H7 (cell line): ENCODE measurements around the gene OLFML2B. TPM values are rescaled to one million over a fixed set of nuclear protein-coding genes. Genes with fewer than 3 reads are reported as not detected.

Source experiments
- DNase-seq: peaks from one replicate; pipeline ENCODE4 v3.0.0; 2012
- H3K27me3 ChIP-seq: 2 replicates; pipeline ENCODE4 v1.6.0; 2011; ENCODE audit warnings: mild to moderate bottlenecking, low read length; ENCODE audit not compliant: control insufficient read depth, insufficient read depth
- H3K36me3 ChIP-seq: replicated peaks from 2 replicates; pipeline ENCODE4 v1.5.1; 2011; ENCODE audit warnings: low read length; ENCODE audit not compliant: control insufficient read depth, insufficient read depth
- H3K4me3 ChIP-seq: 2 replicates; pipeline ENCODE4 v1.5.1; 2011; ENCODE audit warnings: low read depth, mild to moderate bottlenecking, control low read depth, low read length, moderate library complexity; ENCODE audit not compliant: insufficient read depth
- total RNA-seq: library from RNA; depleted of rRNA; stranded (reverse); fragments of >200 nt; shearing (Covaris generic); gene quantifications from 2 replicates; pipeline ENCODE4 v1.2.3, GENCODE V29; 2014; rRNA removed

The OLFML2B gene
- total RNA-seq, 1 experiment from 2014 or later = 0.45 TPM

DNA sequence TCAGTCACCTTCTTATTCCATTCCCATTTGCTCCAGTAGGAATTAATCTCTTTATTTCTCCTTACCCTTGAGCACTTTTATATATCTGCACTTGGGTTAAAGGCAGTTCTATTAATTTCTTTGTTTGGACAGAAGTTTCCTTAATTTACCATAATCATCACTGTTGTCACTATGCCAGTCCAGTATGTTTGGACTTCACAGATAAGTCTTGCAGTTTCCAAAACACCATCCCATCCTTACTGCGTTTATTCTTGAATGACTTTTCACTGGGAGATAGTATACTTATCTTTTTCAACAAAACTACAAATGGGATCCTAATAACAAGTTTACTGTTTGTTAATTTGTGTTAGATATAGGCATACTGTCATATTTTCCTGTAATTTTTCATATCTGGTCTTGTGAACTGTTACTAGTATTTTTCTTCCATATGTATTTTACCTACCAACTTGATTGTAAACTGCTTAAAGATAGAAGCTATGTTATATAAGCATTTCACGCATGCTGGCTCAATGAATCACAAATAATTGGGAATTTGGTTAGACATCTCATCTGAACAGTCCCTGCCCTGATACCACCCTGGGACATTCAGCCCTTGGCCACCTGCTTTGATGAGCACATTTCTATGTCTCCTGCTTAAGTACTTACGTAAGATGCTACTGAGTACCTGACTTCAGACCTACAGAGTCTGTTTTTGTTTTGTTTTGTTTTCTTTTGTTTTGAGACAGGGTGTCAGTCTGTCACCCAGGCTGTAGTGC, 78.2 kb downstream of the OLFML2B start:
- DNase-seq = no peak

DNA sequence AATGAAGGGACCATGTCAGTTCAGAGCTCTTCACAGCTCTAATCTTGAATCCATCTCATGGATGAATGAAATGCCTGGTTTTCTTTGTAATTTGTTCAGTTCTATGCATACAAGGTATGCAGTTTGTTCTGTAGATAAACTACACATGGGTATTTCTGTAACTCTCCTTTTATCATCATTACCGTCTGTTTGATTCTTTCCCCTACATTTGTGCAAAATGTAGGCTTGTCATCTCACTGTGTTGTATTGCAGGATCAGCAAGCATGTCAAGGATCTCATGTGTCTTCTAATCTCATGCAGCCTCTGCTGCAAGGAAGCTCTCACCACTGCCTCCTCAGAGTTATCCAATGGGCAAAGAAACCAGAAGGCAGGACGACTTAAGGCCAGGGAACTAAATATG, 79.3 kb downstream of the OLFML2B start:
- Histone ChIP-seq H3K27me3 (no peaks in the 10 kb centered on the region), H3K4me3 (no peak overlapping the region), H3K36me3 (no peaks in the 10 kb centered on the region)
- DNase-seq = no peak

More for the DNA sequence above, 78.2 kb downstream of the OLFML2B start:
- no peaks in the 10 kb centered on the region for H3K27me3 ChIP-seq
- no peak overlapping the region for H3K4me3 ChIP-seq
- H3K36me3 ChIP-seq = no peaks in the 10 kb centered on the region

DNA sequence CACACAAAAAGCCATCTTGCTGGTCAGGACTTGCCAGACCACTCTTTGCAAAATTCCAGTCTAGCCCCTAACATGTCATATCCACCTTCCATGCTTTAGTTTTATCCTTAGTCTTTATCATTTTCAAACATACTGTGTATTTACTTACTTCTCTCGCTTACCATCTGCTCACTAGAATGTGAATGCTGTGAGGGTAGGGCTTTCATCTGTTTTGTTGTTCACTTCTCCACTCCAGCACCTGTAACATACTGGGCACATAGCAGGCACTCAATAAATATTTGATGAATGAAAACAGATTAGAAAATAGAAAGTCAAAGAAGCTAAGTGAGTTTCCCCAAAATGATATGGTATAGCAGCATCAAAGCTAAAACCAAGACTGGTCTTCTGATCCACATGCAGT, 79.9 kb downstream of the OLFML2B start:
- DNase-seq = no peak

DNA sequence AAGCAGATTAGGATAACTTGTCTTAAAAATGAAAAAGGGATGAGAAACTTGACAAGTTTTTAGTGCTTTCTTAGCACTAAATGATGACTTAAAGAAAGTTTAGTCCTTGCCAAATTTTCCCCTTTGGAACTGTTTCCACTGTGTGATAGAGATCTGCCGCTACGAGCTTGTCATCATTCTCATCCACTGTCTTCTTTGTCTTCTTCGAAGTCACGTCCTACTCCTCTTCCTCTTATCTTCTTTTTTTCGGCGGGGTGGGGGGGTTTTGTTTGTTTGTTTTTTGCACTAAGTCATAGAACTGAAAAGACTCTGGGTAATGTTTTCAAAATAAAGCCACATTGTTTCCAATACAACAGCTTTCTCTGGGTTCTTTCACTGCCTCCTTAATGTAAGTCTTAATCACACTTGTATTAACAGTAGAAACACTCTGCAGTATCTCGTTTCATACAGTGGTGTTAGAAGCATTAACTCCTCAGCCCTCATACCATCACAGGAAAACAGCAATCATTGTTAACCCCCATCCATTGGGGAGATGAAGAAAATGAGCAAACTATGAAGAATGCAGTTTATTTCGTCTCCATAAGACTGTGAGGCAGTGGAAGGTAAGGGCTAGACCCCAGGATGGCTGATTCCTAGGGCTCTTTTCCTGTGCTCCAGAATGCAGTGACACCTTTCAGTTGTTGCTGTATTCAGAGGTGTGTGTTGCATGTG, 81.8 kb downstream of the OLFML2B start:
- Histone ChIP-seq H3K27me3 (no peaks in the 10 kb centered on the region), H3K36me3 (no peaks in the 10 kb centered on the region), H3K4me3 (no peak overlapping the region)
- no peak for DNase-seq

More for the DNA sequence above, 79.9 kb downstream of the OLFML2B start:
- no peak overlapping the region for H3K4me3 ChIP-seq
- H3K36me3 ChIP-seq = no peaks in the 10 kb centered on the region
- no peaks in the 10 kb centered on the region for H3K27me3 ChIP-seq

DNA sequence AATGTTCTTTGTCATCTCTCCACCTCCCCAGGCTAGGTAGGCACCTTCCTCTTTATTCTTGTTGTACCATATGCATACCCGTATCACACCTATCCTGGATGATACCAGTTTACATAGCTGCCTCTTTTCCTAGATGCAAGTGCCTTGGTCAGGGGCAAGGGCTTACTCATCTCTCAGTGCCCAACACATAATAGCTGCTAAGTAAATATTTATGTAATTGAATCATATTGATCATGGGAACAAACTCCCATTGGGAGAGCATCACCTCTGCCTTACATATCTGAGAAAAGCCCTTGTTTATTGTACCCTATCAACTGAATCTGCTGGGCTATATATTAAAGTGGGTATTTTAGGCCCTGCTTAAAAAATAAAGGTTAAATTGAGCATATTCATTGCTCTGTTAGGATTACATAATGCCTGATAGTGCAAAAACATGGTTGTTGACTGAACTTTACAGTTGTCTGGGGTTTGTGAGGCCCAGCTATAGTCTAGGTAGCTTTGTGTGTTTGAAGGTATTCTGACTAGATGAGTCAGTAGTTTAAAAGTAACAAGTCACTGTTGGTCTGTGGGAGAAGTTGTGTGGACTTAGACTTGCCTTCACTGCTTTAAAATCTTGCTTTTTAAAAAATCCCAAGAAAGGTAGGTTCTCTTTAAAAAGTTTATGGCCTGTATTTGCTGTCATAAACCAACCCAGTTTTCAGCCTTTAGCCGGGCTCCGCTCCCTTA, 82.6 kb downstream of the OLFML2B start:
- H3K4me3 ChIP-seq = no peak overlapping the region
- no peak for DNase-seq
- H3K36me3 ChIP-seq = no peaks in the 10 kb centered on the region
- no peaks in the 10 kb centered on the region for H3K27me3 ChIP-seq

DNA sequence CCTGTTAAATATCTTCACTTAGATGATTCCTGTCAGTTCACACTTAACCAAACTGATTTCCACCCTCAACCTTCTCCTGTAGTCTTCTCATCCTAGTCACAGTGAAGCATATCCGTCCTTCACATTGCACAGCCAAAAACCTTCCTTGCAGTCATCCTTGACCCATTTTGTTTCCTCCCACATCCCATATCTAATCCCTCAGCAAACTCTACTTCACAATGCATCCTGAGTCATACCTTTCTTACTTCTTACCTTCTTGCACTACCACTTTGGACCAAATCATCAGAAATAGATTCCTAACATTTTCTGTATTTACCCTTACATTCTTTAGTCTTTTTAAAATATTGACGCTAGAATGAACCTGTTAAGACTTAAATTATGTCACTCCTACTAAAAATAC, 86.9 kb downstream of the OLFML2B start:
- DNase-seq = no peak
- Histone ChIP-seq H3K36me3 (no peaks in the 10 kb centered on the region), H3K4me3 (no peak overlapping the region), H3K27me3 (no peaks in the 10 kb centered on the region)

DNA sequence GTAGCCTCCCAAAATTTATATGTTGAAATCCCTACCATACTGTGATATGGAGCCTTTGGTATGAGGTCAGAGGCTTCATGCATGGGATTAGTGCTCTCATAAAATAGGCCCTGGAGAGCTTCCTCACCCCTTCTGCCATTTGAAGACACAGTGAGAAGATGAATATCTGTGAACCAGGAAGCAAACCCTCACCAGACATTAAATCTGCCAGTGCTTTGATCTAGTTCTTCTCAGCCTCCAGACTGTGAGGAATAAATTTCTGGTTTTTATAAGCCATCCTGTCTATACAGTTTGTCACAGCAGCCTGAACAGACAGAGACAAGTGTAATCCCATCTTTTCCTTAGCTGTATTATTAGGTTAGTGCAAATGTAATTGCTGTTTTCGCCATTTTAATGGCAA, 88.4 kb downstream of the OLFML2B start:
- no peaks in the 10 kb centered on the region for H3K36me3 ChIP-seq
- DNase-seq = no peak
- H3K4me3 ChIP-seq = no peak overlapping the region
- H3K27me3 ChIP-seq = no peaks in the 10 kb centered on the region

DNA sequence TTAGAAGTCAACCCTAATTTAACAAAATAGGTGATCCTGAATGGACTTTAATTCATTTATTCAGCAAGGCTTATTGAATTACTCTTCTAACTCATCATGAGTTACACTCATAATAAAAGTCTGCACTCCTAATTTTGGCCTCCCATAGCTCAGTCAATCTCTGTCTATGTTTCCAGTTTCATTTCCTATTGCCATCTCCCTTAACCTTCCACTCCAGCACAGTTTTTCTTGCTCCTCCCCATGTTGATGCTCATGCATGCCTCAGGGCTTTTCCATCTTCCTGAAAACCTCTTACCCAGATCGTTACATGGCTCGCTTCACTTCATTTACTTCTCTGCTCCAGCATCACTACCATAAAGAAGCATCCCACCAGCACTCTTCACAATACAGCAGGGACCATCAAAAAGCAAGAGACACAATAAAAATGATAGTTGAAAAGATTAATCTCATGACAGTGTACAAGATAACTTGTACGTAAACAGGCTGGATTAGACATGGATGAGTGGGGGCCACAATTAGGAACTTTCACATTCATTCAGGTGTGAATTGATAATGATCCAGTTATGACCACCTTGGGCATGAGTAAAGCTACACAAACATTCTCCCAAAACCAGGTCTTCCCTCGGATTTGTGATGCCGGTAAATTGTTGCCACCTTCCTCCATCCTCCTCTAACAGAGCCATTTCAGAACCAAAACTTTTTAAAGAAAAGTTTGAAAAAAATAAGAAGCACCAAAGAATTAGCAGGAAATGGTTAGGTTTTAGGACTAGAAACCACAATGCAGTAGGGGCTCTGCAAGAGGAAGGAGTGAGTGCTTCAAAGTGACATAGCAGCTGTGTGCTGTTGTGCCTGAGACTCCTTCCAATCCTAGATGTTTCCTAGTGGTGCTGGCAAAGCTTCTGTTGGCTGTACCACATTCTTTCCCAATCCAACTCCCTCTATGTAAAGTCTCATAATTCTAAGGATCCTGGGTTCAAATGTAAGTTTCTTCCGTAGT, 89.8 kb downstream of the OLFML2B start:
- no peak for DNase-seq
- Histone ChIP-seq H3K4me3 (no peak overlapping the region), H3K36me3 (no peaks in the 10 kb centered on the region), H3K27me3 (no peaks in the 10 kb centered on the region)

Other genes with a start within 250 kb of the OLFML2B start
- 5.4 and 5.6 TPM in 2 replicates for gene NOS1AP, start 45.8 kb upstream of the OLFML2B start, total RNA-seq